ENCODE results near the gene KIAA0513.
A peak's percentile ranks its signal among the peaks of the same experiment; 100 is the strongest.

Gene KIAA0513

GRCh38 chr16:85056211-85056748 is 28.7 kb downstream of the KIAA0513 start:
- peak overlapping the region; percentile 80 to 99 (median 94) for H3K4me2 ChIP-seq
- peaks cover 0 to 44% (median 0%) of the 10 kb centered on the region in 11 experiments; a peak in 9 of 22 replicates for H3K36me3 ChIP-seq
- TF ChIP-seq Cebpa-rat (IDR thresholded peaks at IDR 0.05), result no peak
- peaks cover 50 to 97% (median 69%) of the 10 kb centered on the region in 10 experiments for H3K4me1 ChIP-seq
- H3K27me3 ChIP-seq, result peaks cover 18 to 46% (median 37%) of the 10 kb centered on the region in 11 experiments; a peak in 21 of 22 replicates
- H4K20me1 ChIP-seq, result peaks cover 0 to 74% (median 21%) of the 10 kb centered on the region in 11 experiments; a peak in 13 of 22 replicates
- peak overlapping the region; percentile 25 to 96 (median 77); a peak in 21 of 22 replicates for H3K27ac ChIP-seq
- peak overlapping the region in 7 of 10 experiments; percentile 24 to 61 (median 38); a peak in 10 of 20 replicates for H3K4me3 ChIP-seq
- H3K9ac ChIP-seq, result peak overlapping the region in 10 of 11 experiments; percentile 32 to 84 (median 70); a peak in 21 of 22 replicates
- H3K9me3 ChIP-seq (replicated peaks in 1 of 11), result no peaks in the 10 kb centered on the region

GRCh38 chr16:85057212-85057889 is 29.8 kb downstream of the KIAA0513 start:
- peak overlapping the region in 7 of 11 experiments; percentile 2 to 45 (median 30); a peak in 11 of 22 replicates for H3K9ac ChIP-seq
- H3K4me1 ChIP-seq, result peaks cover 57 to 97% (median 73%) of the 10 kb centered on the region in 10 experiments
- H3K27me3 ChIP-seq, result peaks cover 18 to 56% (median 40%) of the 10 kb centered on the region in 11 experiments; a peak in 21 of 22 replicates
- H3K4me2 ChIP-seq, result peak overlapping the region; percentile 80 to 99 (median 94)
- H3K9me3 ChIP-seq (replicated peaks in 1 of 11), result no peaks in the 10 kb centered on the region
- H3K36me3 ChIP-seq, result peaks cover 0 to 44% (median 0%) of the 10 kb centered on the region in 11 experiments; a peak in 9 of 22 replicates
- no peak for TF ChIP-seq Cebpa-rat (IDR thresholded peaks at IDR 0.05)
- H3K4me3 ChIP-seq, result no peak overlapping the region
- H3K27ac ChIP-seq, result peak overlapping the region in 5 of 11 experiments; percentile 18 to 96 (median 34); a peak in 10 of 22 replicates
- peaks cover 0 to 78% (median 25%) of the 10 kb centered on the region in 11 experiments; a peak in 14 of 22 replicates for H4K20me1 ChIP-seq

DNA sequence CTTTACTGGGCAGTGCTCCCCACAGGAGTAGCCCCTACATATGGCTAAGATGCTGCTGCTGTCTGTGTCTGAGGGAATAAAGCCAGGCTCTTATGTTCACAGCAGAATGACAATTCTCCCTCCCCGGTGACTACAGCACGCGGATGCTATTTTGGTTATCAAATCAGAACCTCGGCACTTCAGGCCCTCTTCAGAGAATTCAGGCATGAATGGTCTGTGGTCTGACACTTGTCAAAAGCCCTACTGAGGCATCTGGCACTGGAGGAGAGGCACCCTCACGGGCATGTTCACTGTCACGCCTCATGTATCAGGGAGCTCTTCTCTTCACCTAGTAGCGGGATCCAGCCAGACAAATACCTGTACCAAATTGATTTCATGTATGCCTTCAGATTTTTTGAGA is 30.4 kb downstream of the KIAA0513 start:
- no peak for TF ChIP-seq Cebpa-rat (IDR thresholded peaks at IDR 0.05)
- Histone ChIP-seq H3K9me3 (replicated peaks in 1 of 11) (no peaks in the 10 kb centered on the region), H3K27me3 (peaks cover 18 to 62% (median 45%) of the 10 kb centered on the region in 11 experiments; a peak in 21 of 22 replicates), H3K27ac (peak overlapping the region in 5 of 11 experiments; percentile 18 to 96 (median 34); a peak in 9 of 22 replicates), H3K4me2 (peak overlapping the region; percentile 80 to 99 (median 94); a peak in 21 of 22 replicates), H3K36me3 (peaks cover 0 to 38% (median 0%) of the 10 kb centered on the region in 11 experiments; a peak in 9 of 22 replicates), H4K20me1 (peaks cover 0 to 82% (median 30%) of the 10 kb centered on the region in 11 experiments; a peak in 14 of 22 replicates), H3K4me1 (peaks cover 63 to 97% (median 79%) of the 10 kb centered on the region in 10 experiments), H3K9ac (peak overlapping the region in 7 of 11 experiments; percentile 2 to 45 (median 30); a peak in 11 of 22 replicates), H3K4me3 (no peak overlapping the region)

GRCh38 chr16:85058909-85059308 is 31.3 kb downstream of the KIAA0513 start:
- H3K36me3 ChIP-seq, result peaks cover 0 to 34% (median 0%) of the 10 kb centered on the region in 11 experiments; a peak in 8 of 22 replicates
- H3K9me3 ChIP-seq (replicated peaks in 1 of 11), result no peaks in the 10 kb centered on the region
- no peak overlapping the region for H3K9ac ChIP-seq
- no peak overlapping the region for H3K4me3 ChIP-seq
- H4K20me1 ChIP-seq, result peaks cover 0 to 90% (median 36%) of the 10 kb centered on the region in 11 experiments; a peak in 14 of 22 replicates
- peaks cover 18 to 71% (median 54%) of the 10 kb centered on the region in 11 experiments; a peak in 21 of 22 replicates for H3K27me3 ChIP-seq
- H3K27ac ChIP-seq, result 0 out of 22 replicates have a peak overlapping the region, but pooled peaks of 1 of the 11 experiments have one; percentile 5
- TF ChIP-seq Cebpa-rat (IDR thresholded peaks at IDR 0.05), result no peak
- H3K4me1 ChIP-seq, result peaks cover 69 to 97% (median 88%) of the 10 kb centered on the region in 10 experiments
- peak overlapping the region in 6 of 11 experiments; percentile 10 to 98 (median 54); a peak in 5 of 22 replicates for H3K4me2 ChIP-seq

- Histone ChIP-seq H3K4me3 (no peak overlapping the region), H3K27me3 (peaks cover 30 to 96% (median 79%) of the 10 kb centered on the region in 11 experiments), H3K27ac (peak overlapping the region; percentile 32 to 79 (median 74); a peak in 20 of 22 replicates), H3K9me3 (replicated peaks in 1 of 11) (no peaks in the 10 kb centered on the region), H3K36me3 (peaks cover 0 to 56% (median 0%) of the 10 kb centered on the region in 11 experiments; a peak in 10 of 22 replicates), H3K4me1 (peaks cover 47 to 84% (median 69%) of the 10 kb centered on the region in 10 experiments), H3K9ac (peak overlapping the region in 9 of 11 experiments; percentile 12 to 68 (median 58); a peak in 15 of 22 replicates), H3K4me2 (peak overlapping the region; percentile 70 to 98 (median 87)), H4K20me1 (peaks cover 0 to 91% (median 34%) of the 10 kb centered on the region in 11 experiments; a peak in 16 of 22 replicates)
- TF ChIP-seq Cebpa-rat (IDR thresholded peaks at IDR 0.05), result peak in 8 of 11 experiments; percentile 50 to 84 (median 78); a peak in 13 of 22 replicates
Measured at GRCh38 chr16:85061566-85061965, 34.0 kb downstream of the KIAA0513 start.

- TF ChIP-seq Cebpa-rat (IDR thresholded peaks at IDR 0.05), result peak in 3 of 11 experiments; percentile 25 to 73 (median 26); a peak in 4 of 22 replicates
- peak overlapping the region; percentile 32 to 79 (median 74); a peak in 20 of 22 replicates for H3K27ac ChIP-seq
Measured at GRCh38 chr16:85062323-85062722, 34.7 kb downstream of the KIAA0513 start.

GRCh38 chr16:85062845-85063244 is 35.2 kb downstream of the KIAA0513 start:
- peak overlapping the region in 1 of 10 experiments; percentile 16; a peak in 1 of 20 replicates for H3K4me3 ChIP-seq
- peaks cover 0 to 57% (median 13%) of the 10 kb centered on the region in 11 experiments; a peak in 15 of 22 replicates for H3K36me3 ChIP-seq
- H3K4me2 ChIP-seq, result peak overlapping the region; percentile 70 to 98 (median 87)
- peak overlapping the region in 10 of 11 experiments; percentile 0 to 68 (median 51); a peak in 13 of 22 replicates for H3K9ac ChIP-seq
- H3K27me3 ChIP-seq, result peaks cover 37 to 97% (median 82%) of the 10 kb centered on the region in 11 experiments
- no peaks in the 10 kb centered on the region for H3K9me3 ChIP-seq (replicated peaks in 1 of 11)
- H3K4me1 ChIP-seq, result peaks cover 43 to 81% (median 64%) of the 10 kb centered on the region in 10 experiments
- H4K20me1 ChIP-seq, result peaks cover 0 to 89% (median 28%) of the 10 kb centered on the region in 11 experiments; a peak in 17 of 22 replicates
- H3K27ac ChIP-seq, result peak overlapping the region in 9 of 11 experiments; percentile 53 to 79 (median 76); a peak in 19 of 22 replicates
- no peak for TF ChIP-seq Cebpa-rat (IDR thresholded peaks at IDR 0.05)

More at GRCh38 chr16:85062323-85062722, 34.7 kb downstream of the KIAA0513 start:
- Histone ChIP-seq H4K20me1 (peaks cover 0 to 91% (median 33%) of the 10 kb centered on the region in 11 experiments; a peak in 17 of 22 replicates), H3K4me2 (peak overlapping the region; percentile 70 to 98 (median 87)), H3K27me3 (peaks cover 36 to 96% (median 81%) of the 10 kb centered on the region in 11 experiments), H3K36me3 (peaks cover 0 to 57% (median 7%) of the 10 kb centered on the region in 11 experiments; a peak in 14 of 22 replicates), H3K9me3 (replicated peaks in 1 of 11) (no peaks in the 10 kb centered on the region), H3K4me1 (peaks cover 43 to 84% (median 66%) of the 10 kb centered on the region in 10 experiments), H3K9ac (peak overlapping the region in 9 of 11 experiments; percentile 29 to 68 (median 58); a peak in 14 of 22 replicates), H3K4me3 (peak overlapping the region in 1 of 10 experiments; percentile 16; a peak in 1 of 20 replicates)

GRCh38 chr16:85064186-85064585 is 36.6 kb downstream of the KIAA0513 start:
- H3K36me3 ChIP-seq, result peaks cover 0 to 56% (median 23%) of the 10 kb centered on the region in 11 experiments; a peak in 15 of 22 replicates
- peaks cover 25 to 91% (median 74%) of the 10 kb centered on the region in 11 experiments for H3K27me3 ChIP-seq
- H3K27ac ChIP-seq, result no peak overlapping the region
- H3K4me1 ChIP-seq, result peaks cover 36 to 74% (median 54%) of the 10 kb centered on the region in 10 experiments
- no peak for TF ChIP-seq Cebpa-rat (IDR thresholded peaks at IDR 0.05)
- H3K4me3 ChIP-seq, result no peak overlapping the region
- no peak overlapping the region for H3K9ac ChIP-seq
- H4K20me1 ChIP-seq, result peaks cover 0 to 80% (median 29%) of the 10 kb centered on the region in 11 experiments; a peak in 17 of 22 replicates
- peak overlapping the region in 4 of 11 experiments; percentile 87 to 98 (median 88); a peak in 5 of 22 replicates for H3K4me2 ChIP-seq
- H3K9me3 ChIP-seq (replicated peaks in 1 of 11), result no peaks in the 10 kb centered on the region
